Measurements from ENCODE around the gene RAB3IL1.
"Not testable (repeated sequence)": the region's sequence is repeated elsewhere in the genome, so short reads cannot be mapped to it uniquely, and the experiment has no call there.

The RAB3IL1 gene, protein sequence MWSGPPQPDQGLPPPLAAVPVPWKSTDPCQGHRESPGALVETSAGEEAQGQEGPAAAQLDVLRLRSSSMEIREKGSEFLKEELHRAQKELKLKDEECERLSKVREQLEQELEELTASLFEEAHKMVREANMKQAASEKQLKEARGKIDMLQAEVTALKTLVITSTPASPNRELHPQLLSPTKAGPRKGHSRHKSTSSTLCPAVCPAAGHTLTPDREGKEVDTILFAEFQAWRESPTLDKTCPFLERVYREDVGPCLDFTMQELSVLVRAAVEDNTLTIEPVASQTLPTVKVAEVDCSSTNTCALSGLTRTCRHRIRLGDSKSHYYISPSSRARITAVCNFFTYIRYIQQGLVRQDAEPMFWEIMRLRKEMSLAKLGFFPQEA

DNA sequence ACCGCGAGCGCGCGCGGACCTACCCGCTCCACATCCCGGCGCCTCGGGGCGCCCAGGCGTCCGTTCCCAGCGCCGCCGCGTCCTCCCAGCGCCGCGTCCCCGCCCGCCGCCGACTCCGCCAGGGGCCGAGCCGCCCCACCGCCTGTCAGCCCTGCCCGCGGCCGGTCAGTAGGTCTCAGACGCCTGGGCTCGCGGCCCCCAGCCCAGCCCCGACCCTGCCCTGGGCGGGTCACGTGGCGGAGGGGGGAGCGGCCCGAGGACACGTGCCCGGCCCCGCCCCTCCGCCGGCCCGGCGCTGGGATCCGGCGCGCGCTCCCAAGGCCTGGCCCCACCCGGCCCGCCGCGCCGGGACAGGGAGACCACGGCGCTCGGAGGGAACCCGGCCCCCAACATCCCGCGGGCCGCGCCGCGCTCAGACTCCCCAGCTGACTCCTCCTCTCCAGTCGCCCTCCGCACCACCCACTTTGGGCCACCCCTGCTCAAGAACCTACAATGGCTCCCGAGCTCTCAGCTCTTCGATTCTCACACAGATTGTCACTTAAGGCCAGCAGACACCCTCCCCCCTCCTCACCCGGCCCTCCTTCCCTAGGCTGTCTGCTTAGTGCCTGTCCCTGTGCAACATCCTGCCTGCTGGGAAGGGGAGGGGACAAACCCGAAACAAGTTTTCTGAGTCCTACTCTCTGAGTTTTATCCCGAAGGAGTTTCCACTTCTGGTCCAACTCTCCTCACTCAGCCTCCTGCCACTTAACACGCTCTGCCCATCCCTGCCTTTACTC is at the start of gene RAB3IL1:
TSS of gene RAB3IL1 (minus strand) at position 233 of the 776 bp plus-strand sequence. CDS start at position 34, 199 bp downstream.
- Histone ChIP-seq H3K36me3 (ENCODE audit: control insufficient read depth, insufficient read depth, low read length, severe bottlenecking) (no peaks in the 10 kb centered on the region), H3K27me3 (replicated peaks; ENCODE audit: control insufficient read depth, insufficient read depth, low read length) (no peaks in the 10 kb centered on the region), H3K9ac (ENCODE audit: low read length) (peak within 1 kb of the TSS; percentile 71), H3K4me1 (ENCODE audit: control insufficient read depth, insufficient read depth, low read length) (peaks cover 18% of the 10 kb centered on the region), H3K4me3 (ENCODE audit: low read length) (peak within 1 kb of the TSS; percentile 74), H3K9me3 (ENCODE audit: control insufficient read depth, low read length) (no peaks in the 10 kb centered on the region)
- DNase-seq (ENCODE audit: low read depth) = peak; percentile 86

- peak; percentile 57 for DNase-seq (ENCODE audit: low read depth)
- H3K27me3 ChIP-seq (replicated peaks; ENCODE audit: control insufficient read depth, insufficient read depth, low read length) = no peaks in the 10 kb centered on the region
- H3K9me3 ChIP-seq (ENCODE audit: control insufficient read depth, low read length) = no peaks in the 10 kb centered on the region
- H3K4me1 ChIP-seq (ENCODE audit: control insufficient read depth, insufficient read depth, low read length) = peaks cover 64% of the 10 kb centered on the region
- H3K36me3 ChIP-seq (ENCODE audit: control insufficient read depth, insufficient read depth, low read length, severe bottlenecking) = peaks cover 32% of the 10 kb centered on the region
- peak overlapping the region; percentile 98 for H3K4me3 ChIP-seq (ENCODE audit: low read length)
- peak overlapping the region; percentile 100 for H3K9ac ChIP-seq (ENCODE audit: low read length)
Measured at GRCh38 chr11:61966734-61967115, 49.4 kb upstream of the RAB3IL1 start.

DNA sequence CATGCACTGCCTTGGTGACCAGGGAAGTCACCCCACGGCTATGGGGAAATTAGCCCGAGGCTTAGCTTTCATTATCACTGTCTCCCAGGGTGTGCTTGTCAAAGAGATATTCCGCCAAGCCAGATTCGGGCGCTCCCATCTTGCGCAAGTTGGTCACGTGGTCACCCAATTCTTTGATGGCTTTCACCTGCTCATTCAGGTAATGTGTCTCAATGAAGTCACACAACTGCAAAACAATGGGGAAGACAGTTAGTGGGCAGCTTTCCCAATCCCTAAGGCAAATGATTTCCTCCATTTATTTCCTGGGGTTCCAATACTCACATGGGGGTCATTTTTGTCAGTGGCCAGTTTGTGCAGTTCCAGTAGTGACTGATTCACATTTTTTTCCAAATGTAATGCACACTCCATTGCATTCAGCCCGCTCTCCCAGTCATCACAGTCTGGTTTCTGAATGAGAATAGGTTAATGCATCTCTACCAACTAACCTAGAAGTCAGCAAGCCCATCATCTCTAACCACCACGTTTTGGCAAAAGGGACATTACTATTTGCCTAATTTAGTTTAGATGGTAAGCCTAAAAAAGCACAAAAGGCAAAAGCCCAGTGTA is 47.4 kb upstream of the RAB3IL1 start:
- H3K9ac ChIP-seq (ENCODE audit: low read length) = peak overlapping the region; percentile 100
- H3K4me1 ChIP-seq (ENCODE audit: control insufficient read depth, insufficient read depth, low read length) = peaks cover 60% of the 10 kb centered on the region
- peaks cover 32% of the 10 kb centered on the region for H3K36me3 ChIP-seq (ENCODE audit: control insufficient read depth, insufficient read depth, low read length, severe bottlenecking)
- peak overlapping the region; percentile 98 for H3K4me3 ChIP-seq (ENCODE audit: low read length)
- not testable (repeated sequence) for H3K9me3 ChIP-seq (ENCODE audit: control insufficient read depth, low read length); DNase-seq (ENCODE audit: low read depth); H3K27me3 ChIP-seq (replicated peaks; ENCODE audit: control insufficient read depth, insufficient read depth, low read length)

DNA sequence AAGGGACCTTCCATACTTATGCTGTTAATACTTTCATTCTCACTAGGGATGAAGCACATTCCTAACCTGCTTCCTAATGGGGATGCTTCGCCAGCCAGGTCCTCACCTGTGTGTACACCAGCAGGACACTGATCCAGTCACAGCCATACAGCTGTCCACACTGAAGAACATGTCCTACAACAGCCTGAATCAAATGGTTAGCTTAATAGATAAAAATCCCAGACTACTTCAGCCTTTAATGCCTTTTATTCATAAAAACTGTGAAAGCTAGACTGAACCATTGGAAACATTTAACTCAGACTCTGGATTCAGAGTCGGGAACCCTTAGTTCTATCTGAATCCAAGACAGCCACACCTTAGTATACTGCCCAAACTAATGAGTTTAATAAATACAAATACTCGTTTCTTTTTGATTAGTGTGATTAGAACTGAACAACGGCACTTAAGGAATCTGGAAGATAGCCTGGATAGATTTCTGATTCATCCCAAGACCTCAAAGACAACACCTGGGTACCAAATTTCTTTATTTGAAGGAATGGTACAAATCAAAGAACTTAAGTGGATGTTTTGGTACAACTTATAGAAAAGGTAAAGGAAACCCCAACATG is 46.8 kb upstream of the RAB3IL1 start:
- Histone ChIP-seq H3K4me3 (ENCODE audit: low read length) (peak overlapping the region; percentile 98), H3K36me3 (ENCODE audit: control insufficient read depth, insufficient read depth, low read length, severe bottlenecking) (peaks cover 36% of the 10 kb centered on the region), H3K9me3 (ENCODE audit: control insufficient read depth, low read length) (no peaks in the 10 kb centered on the region), H3K27me3 (replicated peaks; ENCODE audit: control insufficient read depth, insufficient read depth, low read length) (no peaks in the 10 kb centered on the region), H3K9ac (ENCODE audit: low read length) (peak overlapping the region; percentile 100), H3K4me1 (ENCODE audit: control insufficient read depth, insufficient read depth, low read length) (peaks cover 54% of the 10 kb centered on the region)
- no peak for DNase-seq (ENCODE audit: low read depth)

DNA sequence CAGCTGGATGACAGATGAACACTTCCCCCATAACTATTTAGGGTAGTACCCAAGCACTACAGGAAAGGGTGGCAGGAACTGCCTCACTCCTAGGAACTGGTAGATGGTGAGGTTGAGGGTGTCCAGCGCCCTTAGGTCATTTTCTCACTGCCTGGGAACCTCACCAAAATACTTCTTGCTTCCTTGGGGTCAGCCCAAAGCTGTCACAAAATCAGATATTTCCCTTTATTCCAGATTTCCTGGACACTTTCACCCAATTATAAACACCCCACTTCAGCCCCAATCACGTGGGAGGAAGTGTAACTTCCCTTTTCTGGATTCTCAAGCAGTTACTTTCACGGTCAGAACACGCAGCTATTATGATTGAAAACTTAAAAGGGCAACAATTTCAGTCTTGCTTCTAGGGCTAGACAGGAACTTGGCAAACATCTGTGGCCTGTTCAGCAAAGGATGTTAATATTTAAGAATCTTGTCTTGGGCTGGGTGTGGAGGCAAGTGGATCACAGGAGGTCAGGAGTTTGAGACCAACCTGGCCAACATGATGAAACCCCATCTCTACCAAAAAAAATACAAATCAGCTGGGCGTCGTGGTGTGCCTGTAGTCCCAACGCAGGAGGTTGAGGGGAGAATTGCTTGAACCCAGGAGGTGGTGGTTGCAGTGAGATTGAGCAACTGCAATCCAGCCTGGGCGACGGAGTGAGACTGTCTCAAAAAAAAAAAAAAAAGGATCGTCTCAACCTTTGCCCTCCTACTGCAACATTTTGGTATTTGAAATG is 46.1 kb upstream of the RAB3IL1 start:
- no peaks in the 10 kb centered on the region for H3K9me3 ChIP-seq (ENCODE audit: control insufficient read depth, low read length)
- peaks cover 43% of the 10 kb centered on the region for H3K36me3 ChIP-seq (ENCODE audit: control insufficient read depth, insufficient read depth, low read length, severe bottlenecking)
- H3K4me3 ChIP-seq (ENCODE audit: low read length) = peak overlapping the region; percentile 98
- peak overlapping the region; percentile 100 for H3K9ac ChIP-seq (ENCODE audit: low read length)
- H3K27me3 ChIP-seq (replicated peaks; ENCODE audit: control insufficient read depth, insufficient read depth, low read length) = no peaks in the 10 kb centered on the region
- peaks cover 47% of the 10 kb centered on the region for H3K4me1 ChIP-seq (ENCODE audit: control insufficient read depth, insufficient read depth, low read length)
- DNase-seq (ENCODE audit: low read depth) = peak; percentile 74

- Histone ChIP-seq H3K4me1 (ENCODE audit: control insufficient read depth, insufficient read depth, low read length) (peaks cover 45% of the 10 kb centered on the region), H3K9ac (ENCODE audit: low read length) (peak overlapping the region; percentile 100), H3K9me3 (ENCODE audit: control insufficient read depth, low read length) (no peaks in the 10 kb centered on the region), H3K36me3 (ENCODE audit: control insufficient read depth, insufficient read depth, low read length, severe bottlenecking) (peaks cover 48% of the 10 kb centered on the region), H3K4me3 (ENCODE audit: low read length) (no peak overlapping the region), H3K27me3 (replicated peaks; ENCODE audit: control insufficient read depth, insufficient read depth, low read length) (no peaks in the 10 kb centered on the region)
- DNase-seq (ENCODE audit: low read depth) = no peak
Measured at GRCh38 chr11:61963016-61963281, 45.6 kb upstream of the RAB3IL1 start.

GRCh38 chr11:61962213-61963015 is 45.0 kb upstream of the RAB3IL1 start:
- Histone ChIP-seq H3K9me3 (ENCODE audit: control insufficient read depth, low read length) (no peaks in the 10 kb centered on the region), H3K4me3 (ENCODE audit: low read length) (no peak overlapping the region), H3K27me3 (replicated peaks; ENCODE audit: control insufficient read depth, insufficient read depth, low read length) (no peaks in the 10 kb centered on the region), H3K4me1 (ENCODE audit: control insufficient read depth, insufficient read depth, low read length) (peaks cover 45% of the 10 kb centered on the region), H3K9ac (ENCODE audit: low read length) (peak overlapping the region; percentile 100), H3K36me3 (ENCODE audit: control insufficient read depth, insufficient read depth, low read length, severe bottlenecking) (peaks cover 52% of the 10 kb centered on the region)
- DNase-seq (ENCODE audit: low read depth) = peak; percentile 41

DNA sequence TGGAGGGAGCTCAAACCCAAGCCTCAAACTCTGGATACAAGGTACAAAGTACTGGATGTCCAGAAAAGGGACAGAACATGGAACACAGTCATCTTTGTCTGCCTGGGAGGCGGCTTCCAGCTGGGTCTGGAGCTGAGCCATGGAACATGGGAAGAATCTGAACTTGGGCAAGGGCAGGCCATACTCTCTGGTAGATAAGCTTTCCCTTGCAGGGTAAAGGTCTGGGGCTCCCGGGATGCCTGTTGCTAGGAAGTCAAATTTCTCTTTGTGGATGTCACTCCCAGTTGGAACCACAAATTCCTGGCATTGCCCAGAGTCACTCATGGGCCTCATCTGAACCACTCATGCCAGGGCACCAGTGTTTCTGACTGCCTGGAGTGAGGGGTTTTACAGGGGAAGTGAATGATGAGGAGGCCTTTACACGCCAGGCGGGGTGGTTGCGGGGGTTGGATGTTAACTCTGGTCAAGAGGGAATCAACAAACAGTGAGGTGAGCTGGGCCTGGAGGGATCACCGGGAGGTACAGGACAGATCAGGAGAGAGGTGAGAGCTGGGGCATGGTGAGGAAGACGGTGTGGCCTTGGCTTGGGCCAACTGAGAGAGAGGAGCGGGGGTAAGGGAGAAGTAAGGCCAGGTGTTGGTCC is 44.3 kb upstream of the RAB3IL1 start:
- peaks cover 47% of the 10 kb centered on the region for H3K4me1 ChIP-seq (ENCODE audit: control insufficient read depth, insufficient read depth, low read length)
- H3K36me3 ChIP-seq (ENCODE audit: control insufficient read depth, insufficient read depth, low read length, severe bottlenecking) = peaks cover 60% of the 10 kb centered on the region
- H3K9me3 ChIP-seq (ENCODE audit: control insufficient read depth, low read length) = no peaks in the 10 kb centered on the region
- peak overlapping the region; percentile 100 for H3K9ac ChIP-seq (ENCODE audit: low read length)
- DNase-seq (ENCODE audit: low read depth) = peak; percentile 63
- no peaks in the 10 kb centered on the region for H3K27me3 ChIP-seq (replicated peaks; ENCODE audit: control insufficient read depth, insufficient read depth, low read length)
- H3K4me3 ChIP-seq (ENCODE audit: low read length) = peak overlapping the region; percentile 1

- H3K9me3 ChIP-seq (ENCODE audit: control insufficient read depth, low read length) = no peaks in the 10 kb centered on the region
- no peak overlapping the region for H3K4me3 ChIP-seq (ENCODE audit: low read length)
- H3K4me1 ChIP-seq (ENCODE audit: control insufficient read depth, insufficient read depth, low read length) = peaks cover 59% of the 10 kb centered on the region
- peak overlapping the region; percentile 80 for H3K9ac ChIP-seq (ENCODE audit: low read length)
- peaks cover 53% of the 10 kb centered on the region for H3K36me3 ChIP-seq (ENCODE audit: control insufficient read depth, insufficient read depth, low read length, severe bottlenecking)
- DNase-seq (ENCODE audit: low read depth) = no peak
- no peaks in the 10 kb centered on the region for H3K27me3 ChIP-seq (replicated peaks; ENCODE audit: control insufficient read depth, insufficient read depth, low read length)
Measured at GRCh38 chr11:61960532-61960931, 43.2 kb upstream of the RAB3IL1 start.

GRCh38 chr11:61959678-61960077 is 42.3 kb upstream of the RAB3IL1 start:
- Histone ChIP-seq H3K36me3 (ENCODE audit: control insufficient read depth, insufficient read depth, low read length, severe bottlenecking) (peaks cover 45% of the 10 kb centered on the region), H3K4me3 (ENCODE audit: low read length) (no peak overlapping the region), H3K9ac (ENCODE audit: low read length) (no peak overlapping the region), H3K27me3 (replicated peaks; ENCODE audit: control insufficient read depth, insufficient read depth, low read length) (no peaks in the 10 kb centered on the region), H3K4me1 (ENCODE audit: control insufficient read depth, insufficient read depth, low read length) (peaks cover 57% of the 10 kb centered on the region), H3K9me3 (ENCODE audit: control insufficient read depth, low read length) (no peaks in the 10 kb centered on the region)
- DNase-seq (ENCODE audit: low read depth) = no peak
